ENCODE measurements around the gene CECR2. TPM values are rescaled to one million over a fixed set of nuclear protein-coding genes. Genes with fewer than 3 reads are reported as not detected.

CECR2 gene
- total RNA-seq, 2 donors from 2014 or later = 0.30 to 0.40 TPM

- Histone ChIP-seq H3K27ac (no peak overlapping the region), H3K9ac (ENCODE audit: low read depth in 2 of 2, low read length in 2 of 2) (no peak overlapping the region), H3K36me3 (no peaks in the 10 kb centered on the region)
These were observed 102.8 kb downstream of the CECR2 start for GRCh38 chr22:17471886-17472535.

GRCh38 chr22:17472932-17473331 is 103.7 kb downstream of the CECR2 start:
- TF ChIP-seq CTCF (IDR thresholded peaks at IDR 0.05) = no peak
- H3K9ac ChIP-seq (ENCODE audit: low read depth in 2 of 2, low read length in 2 of 2) = no peak overlapping the region
- DNase-seq = no peak
- H3K4me1 ChIP-seq = no peaks in the 10 kb centered on the region
- H3K27me3 ChIP-seq = no peaks in the 10 kb centered on the region
- H3K9me3 ChIP-seq = no peaks in the 10 kb centered on the region
- intact Hi-C loops (cut with DNase I) = no loop called here
- no peak overlapping the region for H3K27ac ChIP-seq
- H3K36me3 ChIP-seq = no peaks in the 10 kb centered on the region
- no peak overlapping the region for H3K4me3 ChIP-seq

More at GRCh38 chr22:17471886-17472535, 102.8 kb downstream of the CECR2 start:
- no peak for DNase-seq
- TF ChIP-seq CTCF (IDR thresholded peaks at IDR 0.05) = no peak
- H3K27me3 ChIP-seq = no peaks in the 10 kb centered on the region
- H3K4me3 ChIP-seq = no peak overlapping the region
- no peaks in the 10 kb centered on the region for H3K9me3 ChIP-seq
- intact Hi-C loops (cut with DNase I) = no loop called here
- no peaks in the 10 kb centered on the region for H3K4me1 ChIP-seq

GRCh38 chr22:17475318-17476230 is 106.3 kb downstream of the CECR2 start:
- Histone ChIP-seq H3K4me1 (no peaks in the 10 kb centered on the region), H3K4me3 (no peak overlapping the region), H3K27me3 (no peaks in the 10 kb centered on the region), H3K9me3 (no peaks in the 10 kb centered on the region), H3K36me3 (no peaks in the 10 kb centered on the region), H3K27ac (no peak overlapping the region), H3K9ac (ENCODE audit: low read depth in 2 of 2, low read length in 2 of 2) (no peak overlapping the region)
- TF ChIP-seq CTCF (IDR thresholded peaks at IDR 0.05) = no peak
- DNase-seq = no peak
- intact Hi-C loops (cut with DNase I) = no loop called here

GRCh38 chr22:17476838-17477237 is 107.6 kb downstream of the CECR2 start:
- Histone ChIP-seq H3K36me3 (no peaks in the 10 kb centered on the region), H3K27me3 (no peaks in the 10 kb centered on the region), H3K27ac (no peak overlapping the region), H3K9me3 (no peaks in the 10 kb centered on the region), H3K9ac (ENCODE audit: low read depth in 2 of 2, low read length in 2 of 2) (no peak overlapping the region), H3K4me3 (no peak overlapping the region), H3K4me1 (no peaks in the 10 kb centered on the region)
- DNase-seq = no peak
- TF ChIP-seq CTCF (IDR thresholded peaks at IDR 0.05) = no peak
- intact Hi-C loops (cut with DNase I) = no loop called here

- intact Hi-C loops (cut with DNase I) = no loop called here
- H3K9me3 ChIP-seq = no peaks in the 10 kb centered on the region
- no peaks in the 10 kb centered on the region for H3K4me1 ChIP-seq
- H3K27me3 ChIP-seq = no peaks in the 10 kb centered on the region
- no peaks in the 10 kb centered on the region for H3K36me3 ChIP-seq
- DNase-seq = no peak
- H3K27ac ChIP-seq = no peak overlapping the region
- TF ChIP-seq CTCF (IDR thresholded peaks at IDR 0.05) = no peak
- H3K4me3 ChIP-seq = no peak overlapping the region
- no peak overlapping the region for H3K9ac ChIP-seq (ENCODE audit: low read depth in 2 of 2, low read length in 2 of 2)
These were observed 108.2 kb downstream of the CECR2 start for GRCh38 chr22:17477391-17477833.
